ENCODE results near the gene RRP9.

- no peak for TF ChIP-seq CTCF (IDR thresholded peaks at IDR 0.05; ENCODE audit: low read length)
- no peak for TF ChIP-seq EZH2 (IDR thresholded peaks at IDR 0.05; ENCODE audit: borderline replicate concordance, low read length)
These were observed 25.9 kb upstream of the RRP9 start, which contains the start of gene PCBP4 for GRCh38 chr3:51967384-51968169.

Data from OCI-LY1 (cell line).